ENCODE results near the gene HASPIN. TPM values are rescaled to one million over a fixed set of nuclear protein-coding genes. Genes with fewer than 3 reads are reported as not detected.

Gene HASPIN
- total RNA-seq: 0.34 and 0.50 TPM in 2 replicates

GRCh38 chr17:3723556-3724377 is at the start of gene HASPIN:
TSS of gene HASPIN (plus strand) at chr17:3723903. CDS start at chr17:3723936, 33 bp downstream.

GRCh38 chr17:3695723-3696411 is 27.8 kb upstream of the HASPIN start, which contains the start of gene P2RX5:
TSS of gene P2RX5 (minus strand) at chr17:3696155. CDS start at chr17:3696005, 150 bp downstream.

Other genes with a start within 250 kb of the HASPIN start
- not detected in 2 replicates for gene ASPA, start 247.9 kb upstream of the HASPIN start, total RNA-seq
- gene TRPV3, start 166.1 kb upstream of the HASPIN start, total RNA-seq: 0.36 and 5.5 TPM in 2 replicates
- gene TRPV1, start 114.5 kb upstream of the HASPIN start, total RNA-seq: 1.0 and 3.1 TPM in 2 replicates
- gene SHPK, start 87.7 kb upstream of the HASPIN start, total RNA-seq: 6.2 and 9.5 TPM in 2 replicates
- gene CTNS, start 87.1 kb upstream of the HASPIN start, total RNA-seq: 24.6 and 32.1 TPM in 2 replicates
- gene TAX1BP3, start 55.3 kb upstream of the HASPIN start, total RNA-seq: 150 and 163 TPM in 2 replicates
- gene EMC6, start 55.1 kb upstream of the HASPIN start, total RNA-seq: 12.0 and 26.3 TPM in 2 replicates
- gene P2RX5, start 27.7 kb upstream of the HASPIN start, total RNA-seq: 1.4 and 4.3 TPM in 2 replicates
- 10.9 and 23.2 TPM in 2 replicates for gene ITGAE, start 77.3 kb downstream of the HASPIN start, total RNA-seq
- gene NCBP3, start 122.3 kb downstream of the HASPIN start, total RNA-seq: 15.0 and 32.6 TPM in 2 replicates
- 1.4 and 4.1 TPM in 2 replicates for gene CAMKK1, start 169.2 kb downstream of the HASPIN start, total RNA-seq
- not detected in 2 replicates for gene P2RX1, start 192.6 kb downstream of the HASPIN start, total RNA-seq
- under 0.01 and 0.28 TPM in 2 replicates for gene ATP2A3, start 240.5 kb downstream of the HASPIN start, total RNA-seq